HG03159 (cell line): ENCODE data around the gene TBL1X.

ENCODE experiments used
- ATAC-seq: cut with Tn5 transposase; IDR thresholded peaks from one replicate; pipeline ENCODE4 v1.9.1; 2021; ENCODE audit warnings: mild to moderate bottlenecking, moderate library complexity; ENCODE audit not compliant: unreplicated experiment

The TBL1X gene

GRCh38 chrX:9698576-9698975 is 233.7 kb downstream of the TBL1X start:
- ATAC-seq = no peak

- ATAC-seq = no peak
These were observed 235.7 kb downstream of the TBL1X start for GRCh38 chrX:9700555-9700954.

GRCh38 chrX:9701790-9702189 is 236.9 kb downstream of the TBL1X start:
- no peak for ATAC-seq

- no peak for ATAC-seq
These were observed 238.5 kb downstream of the TBL1X start for GRCh38 chrX:9703406-9703805.

GRCh38 chrX:9704876-9705465 is 240.1 kb downstream of the TBL1X start:
- no peak for ATAC-seq

GRCh38 chrX:9706421-9706820 is 241.6 kb downstream of the TBL1X start:
- no peak for ATAC-seq

- ATAC-seq = no peak
These were observed 242.6 kb downstream of the TBL1X start for GRCh38 chrX:9707306-9708033.

GRCh38 chrX:9708086-9708485 is 243.2 kb downstream of the TBL1X start:
- no peak for ATAC-seq

- ATAC-seq = peak; percentile 86
These were observed 244.2 kb downstream of the TBL1X start for GRCh38 chrX:9708923-9709553.

GRCh38 chrX:9710332-9710731 is 245.5 kb downstream of the TBL1X start:
- ATAC-seq = no peak

- ATAC-seq = no peak
These were observed 252.5 kb downstream of the TBL1X start for GRCh38 chrX:9717376-9717775.

- ATAC-seq = no peak
These were observed 259.9 kb downstream of the TBL1X start for GRCh38 chrX:9724711-9725110.

GRCh38 chrX:9728261-9728660 is 263.4 kb downstream of the TBL1X start:
- ATAC-seq = no peak

GRCh38 chrX:9729171-9729885 is 264.5 kb downstream of the TBL1X start:
- ATAC-seq = no peak

- ATAC-seq = no peak
These were observed 265.2 kb downstream of the TBL1X start for GRCh38 chrX:9730078-9730477.

GRCh38 chrX:9730752-9731151 is 265.9 kb downstream of the TBL1X start:
- ATAC-seq = no peak

GRCh38 chrX:9737363-9737762 is 272.5 kb downstream of the TBL1X start:
- ATAC-seq = no peak

- no peak for ATAC-seq
These were observed 273.3 kb downstream of the TBL1X start for GRCh38 chrX:9738151-9738550.

- ATAC-seq = no peak
These were observed 274.3 kb downstream of the TBL1X start for GRCh38 chrX:9739130-9739529.

GRCh38 chrX:9745417-9746115 is 280.7 kb downstream of the TBL1X start:
- no peak for ATAC-seq
